Stimulated activated CD4-positive, alpha-beta T cell treated with anti-CD3 and anti-CD28 coated beads, Interleukin-4, amount 100 ng/mL, for 48 hours (primary cell): ENCODE data around the gene OR4F29.
"Not testable (repeated sequence)": the region's sequence is repeated elsewhere in the genome, so short reads cannot be mapped to it uniquely, and the experiment has no call there.

Experiments
- DNase-seq, 2 donors: peaks; one replicate each; pipeline ENCODE4 v3.0.0-alpha.2; 2020; ENCODE audit warnings: low read depth in 2 of 2

OR4F29 gene

GRCh38 chr1:451578-451977, at the start of gene OR4F29:
Gene OR4F29, minus strand, starts transcription at chr1:451678. Its CDS starts 0 bp downstream, at chr1:451678.
- DNase-seq, result not testable (repeated sequence)
